HCT116 (cell line): ENCODE results near the gene PHF1.

Source experiments
- CBX3 ChIP-seq: IDR thresholded peaks from 2 replicates; pipeline ENCODE4 v1.6.1; 2012; ENCODE audit warnings: low read depth
- JUND ChIP-seq: IDR thresholded peaks from 2 replicates; pipeline ENCODE4 v1.6.1; 2012
- POLR2A ChIP-seq: IDR thresholded peaks from 2 replicates; pipeline ENCODE4 v1.7.0; 2011; ENCODE audit warnings: borderline replicate concordance; ENCODE audit not compliant: insufficient read depth, insufficient read length; ENCODE audit errors: extremely low read depth
- POLR2AphosphoS5 ChIP-seq: IDR thresholded peaks from 2 replicates; pipeline ENCODE4 v1.6.1; 2011; ENCODE audit warnings: mild to moderate bottlenecking, low read depth, low read length, moderate library complexity
- TCF7L2 ChIP-seq: IDR thresholded peaks from 2 replicates; pipeline ENCODE4 v1.7.0; 2011; ENCODE audit warnings: borderline replicate concordance, inconsistent platforms; ENCODE audit not compliant: insufficient read depth, insufficient read length; ENCODE audit errors: extremely low read depth
- YY1 ChIP-seq: IDR thresholded peaks from 2 replicates; pipeline ENCODE4 v1.6.1; 2011; ENCODE audit warnings: low read length, low read depth, moderate library complexity, mild to moderate bottlenecking; ENCODE audit not compliant: insufficient replicate concordance; ENCODE audit errors: extremely low read depth
- ZFX ChIP-seq: fragments of 450-650 bp; IDR thresholded peaks from 2 replicates; pipeline ENCODE4 v1.6.1; 2017
- TF ChIP-seq, protein P1 (sequence below), 3 experiments: fragments of 200-600 bp in 1 of 3; sonication (generic) in 1 of 3; IDR thresholded peaks in 2 of 3; conservative IDR thresholded peaks in 1 of 3; 2 replicates each; pipeline ENCODE4 v1.5.1; 2012 to 2017; ENCODE audit warnings: low read depth in 2 of 3, low read length in 2 of 3, antibody characterized with exemption in 1 of 3, borderline replicate concordance in 1 of 3, control low read depth in 1 of 3, mild to moderate bottlenecking in 1 of 3, mixed read lengths in 1 of 3, mixed run types in 1 of 3, moderate library complexity in 1 of 3; ENCODE audit not compliant: insufficient read depth in 1 of 3
- TF ChIP-seq, protein P2 (sequence below): IDR thresholded peaks from 2 replicates; pipeline ENCODE4 v1.6.1; 2012; ENCODE audit warnings: low read depth

DNA sequence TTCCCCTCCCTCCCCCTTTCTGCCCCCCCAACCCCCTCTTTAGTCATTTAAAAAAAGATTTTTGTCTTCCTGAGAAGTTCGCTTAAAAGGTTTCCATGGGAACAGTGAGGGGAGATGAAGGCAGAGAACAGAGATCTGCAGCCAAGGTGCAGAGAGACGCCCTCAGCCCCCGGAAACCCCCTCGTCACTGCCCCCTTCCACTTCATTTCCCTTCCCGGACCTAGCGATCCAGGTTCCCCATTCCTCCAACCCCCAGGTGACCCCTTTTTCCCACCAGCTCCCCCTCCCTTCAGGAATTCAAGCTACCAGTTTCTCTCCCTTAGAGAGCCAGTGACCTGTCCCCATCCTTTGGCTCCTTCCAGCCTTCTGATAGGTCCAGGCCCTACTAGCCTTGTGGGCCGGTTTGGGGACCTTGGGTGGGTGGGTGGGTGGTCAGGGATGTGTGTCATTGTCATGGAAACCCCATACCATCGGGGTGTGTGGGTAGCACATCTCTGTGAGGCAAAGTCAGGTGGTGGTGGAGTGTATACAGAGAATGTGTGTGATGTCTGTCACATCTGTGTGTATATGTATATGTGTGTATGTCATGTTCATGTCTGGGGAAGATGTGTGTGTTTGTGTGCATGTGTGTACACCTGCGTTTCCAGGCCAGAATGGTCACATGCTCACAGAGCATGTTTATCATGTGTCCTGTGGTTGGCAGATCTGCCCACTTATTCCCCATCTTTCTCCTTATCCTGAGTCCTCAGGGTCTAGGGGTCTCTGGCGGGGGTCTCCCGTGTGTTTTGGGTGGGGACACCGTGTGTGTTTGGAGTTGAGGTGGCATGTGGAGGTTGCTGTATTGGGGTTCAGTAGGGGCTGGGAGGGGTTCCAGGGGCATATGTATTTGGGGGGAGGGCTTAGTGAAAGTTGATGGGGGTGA is 16.0 kb downstream of the PHF1 start:
- TF ChIP-seq YY1 = no peak
- TF ChIP-seq, protein P1, sequence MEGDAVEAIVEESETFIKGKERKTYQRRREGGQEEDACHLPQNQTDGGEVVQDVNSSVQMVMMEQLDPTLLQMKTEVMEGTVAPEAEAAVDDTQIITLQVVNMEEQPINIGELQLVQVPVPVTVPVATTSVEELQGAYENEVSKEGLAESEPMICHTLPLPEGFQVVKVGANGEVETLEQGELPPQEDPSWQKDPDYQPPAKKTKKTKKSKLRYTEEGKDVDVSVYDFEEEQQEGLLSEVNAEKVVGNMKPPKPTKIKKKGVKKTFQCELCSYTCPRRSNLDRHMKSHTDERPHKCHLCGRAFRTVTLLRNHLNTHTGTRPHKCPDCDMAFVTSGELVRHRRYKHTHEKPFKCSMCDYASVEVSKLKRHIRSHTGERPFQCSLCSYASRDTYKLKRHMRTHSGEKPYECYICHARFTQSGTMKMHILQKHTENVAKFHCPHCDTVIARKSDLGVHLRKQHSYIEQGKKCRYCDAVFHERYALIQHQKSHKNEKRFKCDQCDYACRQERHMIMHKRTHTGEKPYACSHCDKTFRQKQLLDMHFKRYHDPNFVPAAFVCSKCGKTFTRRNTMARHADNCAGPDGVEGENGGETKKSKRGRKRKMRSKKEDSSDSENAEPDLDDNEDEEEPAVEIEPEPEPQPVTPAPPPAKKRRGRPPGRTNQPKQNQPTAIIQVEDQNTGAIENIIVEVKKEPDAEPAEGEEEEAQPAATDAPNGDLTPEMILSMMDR (IDR thresholded peaks at IDR 0.05 in 2 of 3, conservative IDR thresholded peaks at IDR 0.05 in 1 of 3; ENCODE audit: borderline replicate concordance in 1 of 3, insufficient read depth in 1 of 3, low read depth in 2 of 3, low read length in 2 of 3) = no peak
- TF ChIP-seq JUND = no peak
- no peak for TF ChIP-seq ZFX
- no peak for TF ChIP-seq POLR2A
- TF ChIP-seq CBX3 = no peak
- TF ChIP-seq TCF7L2 = no peak
- no peak for TF ChIP-seq POLR2AphosphoS5
- TF ChIP-seq, protein P2, sequence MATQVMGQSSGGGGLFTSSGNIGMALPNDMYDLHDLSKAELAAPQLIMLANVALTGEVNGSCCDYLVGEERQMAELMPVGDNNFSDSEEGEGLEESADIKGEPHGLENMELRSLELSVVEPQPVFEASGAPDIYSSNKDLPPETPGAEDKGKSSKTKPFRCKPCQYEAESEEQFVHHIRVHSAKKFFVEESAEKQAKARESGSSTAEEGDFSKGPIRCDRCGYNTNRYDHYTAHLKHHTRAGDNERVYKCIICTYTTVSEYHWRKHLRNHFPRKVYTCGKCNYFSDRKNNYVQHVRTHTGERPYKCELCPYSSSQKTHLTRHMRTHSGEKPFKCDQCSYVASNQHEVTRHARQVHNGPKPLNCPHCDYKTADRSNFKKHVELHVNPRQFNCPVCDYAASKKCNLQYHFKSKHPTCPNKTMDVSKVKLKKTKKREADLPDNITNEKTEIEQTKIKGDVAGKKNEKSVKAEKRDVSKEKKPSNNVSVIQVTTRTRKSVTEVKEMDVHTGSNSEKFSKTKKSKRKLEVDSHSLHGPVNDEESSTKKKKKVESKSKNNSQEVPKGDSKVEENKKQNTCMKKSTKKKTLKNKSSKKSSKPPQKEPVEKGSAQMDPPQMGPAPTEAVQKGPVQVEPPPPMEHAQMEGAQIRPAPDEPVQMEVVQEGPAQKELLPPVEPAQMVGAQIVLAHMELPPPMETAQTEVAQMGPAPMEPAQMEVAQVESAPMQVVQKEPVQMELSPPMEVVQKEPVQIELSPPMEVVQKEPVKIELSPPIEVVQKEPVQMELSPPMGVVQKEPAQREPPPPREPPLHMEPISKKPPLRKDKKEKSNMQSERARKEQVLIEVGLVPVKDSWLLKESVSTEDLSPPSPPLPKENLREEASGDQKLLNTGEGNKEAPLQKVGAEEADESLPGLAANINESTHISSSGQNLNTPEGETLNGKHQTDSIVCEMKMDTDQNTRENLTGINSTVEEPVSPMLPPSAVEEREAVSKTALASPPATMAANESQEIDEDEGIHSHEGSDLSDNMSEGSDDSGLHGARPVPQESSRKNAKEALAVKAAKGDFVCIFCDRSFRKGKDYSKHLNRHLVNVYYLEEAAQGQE = no peak
